HepG2 (cell line): Measurements from ENCODE around the gene SKA2. TPM values are rescaled to one million over a fixed set of nuclear protein-coding genes. Genes with fewer than 3 reads are reported as not detected.

Experiments used
- ATAC-seq: fragments of 200-7000 bp; cut with Tn5 transposase; 3 replicates; pipeline ENCODE4 v1.9.1; 2020; ENCODE audit warnings: mild to moderate bottlenecking, moderate library complexity
- BruUV-seq: library from RNA; stranded (reverse); fragments of 400-500 nt; replicated peaks from 2 replicates; lab custom pipeline; 2021; lab: Mats Ljungman, UMichigan
- CTCF ChIA-PET: fragments of 300-600 bp; formaldehyde crosslinking; extraction: SDS; loops from one replicate; lab custom pipeline; 2021; ENCODE audit warnings: low total read pairs, inconsistent platforms, low intra/inter-chr PET ratio; lab: Yijun Ruan, JAX
- POLR2A ChIA-PET: fragments of 350-600 bp; sonication (Branson Sonifier 250); formaldehyde crosslinking; loops from one replicate; lab custom pipeline; 2020; ENCODE audit warnings: antibody characterized with exemption, inconsistent platforms; lab: Yijun Ruan, JAX
- DNase-seq: peaks from one replicate; pipeline ENCODE4 v3.0.0-alpha.2; 2015; ENCODE audit warnings: low spot score
- FAIRE-seq: peaks from 3 replicates; lab custom pipeline; 2011; peaks lifted over from hg19 to GRCh38; lab: Jason Lieb, UNC
- H2AFZ ChIP-seq: one replicate; pipeline ENCODE4 v1.6.1; 2011; ENCODE audit warnings: low read length, inconsistent platforms
- H3K27ac ChIP-seq: fragments of 300-600 bp; 3 replicates; pipeline ENCODE4 v1.8.0; 2011; ENCODE audit warnings: mixed run types, mild to moderate bottlenecking, mixed read lengths, low read length, inconsistent platforms; ENCODE audit not compliant: insufficient read depth; ENCODE audit errors: extremely low read length
- H3K27me3 ChIP-seq, 2 experiments: fragments of 200-600 bp in 1 of 2; 2 replicates in 1 of 2; 3 replicates in 1 of 2; pipeline versions ENCODE4 v1.6.0 to v1.8.0; 2011; ENCODE audit warnings: low read length in 2 of 2, mild to moderate bottlenecking in 2 of 2, moderate library complexity in 2 of 2, inconsistent platforms in 1 of 2; ENCODE audit not compliant: insufficient read depth in 2 of 2, control insufficient read depth in 1 of 2
- H3K36me3 ChIP-seq, 2 experiments: fragments of 200-600 bp in 1 of 2; replicated peaks in 1 of 2; 2 replicates in 1 of 2; 3 replicates in 1 of 2; pipeline versions ENCODE4 v1.5.1 to v1.8.0; 2011; ENCODE audit warnings: low read length in 2 of 2, inconsistent platforms in 1 of 2; ENCODE audit not compliant: insufficient read depth in 2 of 2, control insufficient read depth in 1 of 2
- H3K4me1 ChIP-seq: 2 replicates; pipeline ENCODE4 v1.5.1; 2012; ENCODE audit warnings: low read length, inconsistent platforms; ENCODE audit not compliant: insufficient read depth
- H3K4me2 ChIP-seq: 2 replicates; pipeline ENCODE4 v1.6.0; 2011; ENCODE audit warnings: low read depth, low read length, inconsistent platforms
- H3K4me3 ChIP-seq, 3 experiments: fragments of 200-600 bp in 1 of 3; sonication (generic), shearing (Covaris generic) in 1 of 3; replicated peaks in 1 of 3; 2 replicates each; pipeline ENCODE4 v1.5.1; 2011 to 2016; ENCODE audit warnings: low read length in 3 of 3, inconsistent platforms in 2 of 3, low read depth in 2 of 3, mild to moderate bottlenecking in 2 of 3, control low read depth in 1 of 3, mixed read lengths in 1 of 3; ENCODE audit not compliant: insufficient read depth in 1 of 3
- H3K79me2 ChIP-seq: one replicate; pipeline ENCODE4 v1.6.1; 2011; ENCODE audit warnings: low read length, inconsistent platforms; ENCODE audit not compliant: insufficient read depth
- H3K9ac ChIP-seq: 2 replicates; pipeline ENCODE4 v1.6.0; 2011; ENCODE audit warnings: mild to moderate bottlenecking, low read depth, low read length, inconsistent platforms; ENCODE audit not compliant: insufficient read depth
- H3K9me3 ChIP-seq: 2 replicates; pipeline ENCODE4 v1.5.1; 2012; ENCODE audit warnings: mild to moderate bottlenecking, low read length
- H4K20me1 ChIP-seq: 2 replicates; pipeline ENCODE4 v1.6.0; 2011; ENCODE audit warnings: inconsistent platforms, mild to moderate bottlenecking, low read length, moderate library complexity; ENCODE audit not compliant: insufficient read depth
- ARID4A ChIP-seq: sonication (generic); formaldehyde crosslinking; IDR thresholded peaks from 2 replicates; pipeline ENCODE4 v1.5.0; 2020; ENCODE audit warnings: mild to moderate bottlenecking, missing genetic modification reagents, borderline replicate concordance
- E2F2 ChIP-seq: sonication (generic); formaldehyde crosslinking; IDR thresholded peaks from 2 replicates; pipeline ENCODE4 v1.4.0; 2020; ENCODE audit warnings: missing genetic modification reagents, borderline replicate concordance
- ELF1 ChIP-seq: sonication (generic); formaldehyde crosslinking; IDR thresholded peaks from 2 replicates; pipeline ENCODE4 v1.4.0; 2020; ENCODE audit warnings: missing genetic modification reagents
- MXD4 ChIP-seq: IDR thresholded peaks from 2 replicates; pipeline ENCODE4 v1.6.1; 2016; ENCODE audit warnings: mild to moderate bottlenecking, missing biosample characterization, missing genetic modification reagents
- TOPORS ChIP-seq: sonication (generic); formaldehyde crosslinking; IDR thresholded peaks from 2 replicates; pipeline ENCODE4 v1.8.0; 2023; ENCODE audit warnings: mild to moderate bottlenecking, missing genetic modification reagents
- YEATS4 ChIP-seq: sonication (generic); formaldehyde crosslinking; IDR thresholded peaks from 2 replicates; pipeline ENCODE4 v1.4.0; 2020; ENCODE audit warnings: missing genetic modification reagents, borderline replicate concordance
- ZNF143 ChIP-seq: sonication (generic); formaldehyde crosslinking; IDR thresholded peaks from 2 replicates; pipeline ENCODE4 v1.4.0; 2020; ENCODE audit warnings: missing genetic modification reagents
- ZNF17 ChIP-seq: sonication (generic); formaldehyde crosslinking; IDR thresholded peaks from 2 replicates; pipeline ENCODE4 v1.5.0; 2020; ENCODE audit warnings: mild to moderate bottlenecking, missing genetic modification reagents
- ZNF253 ChIP-seq: sonication (generic); formaldehyde crosslinking; IDR thresholded peaks from 2 replicates; pipeline ENCODE4 v1.8.0; 2022; ENCODE audit warnings: mild to moderate bottlenecking, missing genetic modification reagents, borderline replicate concordance
- ZNF296 ChIP-seq: sonication (generic); formaldehyde crosslinking; conservative IDR thresholded peaks from 2 replicates; pipeline ENCODE4 v1.5.0; 2020; ENCODE audit warnings: mild to moderate bottlenecking, missing genetic modification reagents
- ZNF317 ChIP-seq: sonication (generic); formaldehyde crosslinking; IDR thresholded peaks from 2 replicates; pipeline ENCODE4 v1.5.0; 2020; ENCODE audit warnings: mild to moderate bottlenecking, missing genetic modification reagents
- ZNF580 ChIP-seq: IDR thresholded peaks from 2 replicates; pipeline ENCODE4 v1.6.1; 2016; ENCODE audit warnings: low read depth, borderline replicate concordance
- ZNF660 ChIP-seq: sonication (generic); formaldehyde crosslinking; IDR thresholded peaks from 2 replicates; pipeline ENCODE4 v1.5.1; 2020; ENCODE audit warnings: mild to moderate bottlenecking, low read depth, missing genetic modification reagents, borderline replicate concordance
- ZNF792 ChIP-seq: IDR thresholded peaks from 2 replicates; pipeline ENCODE4 v1.6.1; 2016
- WGBS: methylation state at CpG from one replicate; pipeline ENCODE4 v1.1.6; 2017; ENCODE audit warnings: low lambda C conversion rate; 5-methylcytosine and 5-hydroxymethylcytosine counted together
- in situ Hi-C: cut with HindIII; loops from 2 replicates; pipeline ENCODE4 v1.10.0; 2017; ENCODE audit warnings: low pct_unique_long_range_greater_than_20kb; ENCODE audit not compliant: extremely low pct_ligation_motif_present
- intact Hi-C: fragments of 100-400 bp; cut with micrococcal nuclease; formaldehyde crosslinking; loops from one replicate; pipeline ENCODE4 v1.10.0; 2022; ENCODE audit not compliant: unreplicated experiment
- polyA plus RNA-seq, 8 experiments: library from polyadenylated mRNA; depleted of rRNA in 3 of 8; stranded (reverse) in 7 of 8; unstranded in 1 of 8; fragments of >200 nt; fragmentation: Illumina TruSeq in 4 of 8; extraction: Trizol in 4 of 8; gene quantifications; 2 replicates each; pipeline versions ENCODE4 v1.2.1 to v1.2.3, GENCODE V29; 2011 to 2016; ENCODE audit warnings: low read depth in 4 of 8, missing spikeins in 1 of 8, mixed read lengths in 1 of 8; ENCODE audit not compliant: insufficient read depth in 1 of 8
- total RNA-seq, 5 experiments: library from RNA; depleted of rRNA; stranded (reverse); fragments of >200 nt; fragmentation: Illumina TruSeq; extraction: Trizol; gene quantifications; 2 replicates each; pipeline ENCODE4 v1.2.3, GENCODE V29; 2016; ENCODE audit warnings: low read depth in 1 of 5

SKA2 gene
- total and polyA plus RNA-seq, 2 of the 13 experiments (the other 11 are each of a cell fraction or from before 2014, with no cell fraction given): 18.6 to 91.8 TPM

GRCh38 chr17:59178266-59178985 is 23.4 kb upstream of the SKA2 start:
- FAIRE-seq (no peak), ATAC-seq (no peak), DNase-seq (no peak)
- Histone ChIP-seq H3K79me2 (no peaks in the 10 kb centered on the region), H3K27ac (no peak overlapping the region), H3K4me2 (no peak overlapping the region), H3K27me3 (no peaks in the 10 kb centered on the region), H2AFZ (no peak overlapping the region), H3K4me1 (no peaks in the 10 kb centered on the region), H3K9me3 (no peaks in the 10 kb centered on the region), H3K36me3 (peaks cover 14 to 52% of the 10 kb centered on the region in 2 experiments; a peak in 4 of 5 replicates), H4K20me1 (no peaks in the 10 kb centered on the region), H3K9ac (no peak overlapping the region), H3K4me3 (no peak overlapping the region)
- in situ Hi-C loops (no loop called here), intact Hi-C loops (no loop called here)
- WGBS: 90% methylated on average over 7 of the region's 7 CpGs
- TF ChIP-seq YEATS4 (CRISPR knock-in tag) (no peak), ZNF580 (no peak), ARID4A (no peak), ELF1 (CRISPR knock-in tag) (no peak), ZNF296 (no peak), ZNF253 (CRISPR knock-in tag) (no peak), MXD4 (CRISPR knock-in tag) (no peak), ZNF317 (CRISPR knock-in tag) (no peak), TOPORS (CRISPR knock-in tag) (no peak), E2F2 (CRISPR knock-in tag) (no peak), ZNF792 (CRISPR knock-in tag) (no peak), ZNF17 (CRISPR knock-in tag) (no peak), ZNF143 (CRISPR knock-in tag) (no peak), ZNF660 (CRISPR knock-in tag) (no peak)
- POLR2A ChIA-PET: no interaction called here
- BruUV-seq: no TSS peak
- CTCF ChIA-PET: no interaction called here
